PC-3 (cell line): ENCODE data around the gene CUEDC2. TPM values are rescaled to one million over a fixed set of nuclear protein-coding genes. Genes with fewer than 3 reads are reported as not detected.

ENCODE experiments used
- ATAC-seq: fragments of 200-7000 bp; cut with Tn5 transposase; 2 replicates; pipeline ENCODE4 v1.9.1; 2020; ENCODE audit warnings: mild to moderate bottlenecking, moderate library complexity
- BruUV-seq: library from RNA; stranded (reverse); fragments of 400-500 nt; replicated peaks from 2 replicates; lab custom pipeline; 2021; lab: Mats Ljungman, UMichigan
- CTCF ChIA-PET: fragments of 300-600 bp; sonication (Branson Sonifier 250); formaldehyde crosslinking; loops from one replicate; lab custom pipeline; 2022; ENCODE audit warnings: antibody characterized with exemption; lab: Charles Lee
- POLR2A ChIA-PET: fragments of 300-600 bp; sonication (Branson Sonifier 250); formaldehyde crosslinking; loops from one replicate; lab custom pipeline; 2022; ENCODE audit warnings: antibody characterized with exemption; ENCODE audit not compliant: unreplicated experiment; lab: Charles Lee
- DNase-seq: peaks from one replicate; pipeline ENCODE4 v3.0.0-alpha.2; 2015
- H2AFZ ChIP-seq: fragments of 300-600 bp; sonication (generic); 2 replicates; pipeline ENCODE4 v1.6.0; 2016; ENCODE audit warnings: antibody characterized with exemption, low read length
- H3F3A ChIP-seq: fragments of 300-600 bp; sonication (generic); one replicate; pipeline ENCODE4 v1.6.0; 2017; ENCODE audit warnings: antibody characterized with exemption, low read length, control low read depth, mild to moderate bottlenecking; ENCODE audit not compliant: unreplicated experiment
- H3K27ac ChIP-seq: fragments of 300-600 bp; sonication (generic); 2 replicates; pipeline ENCODE4 v1.5.1; 2016; ENCODE audit warnings: mild to moderate bottlenecking, low read length
- H3K27me3 ChIP-seq: fragments of 300-600 bp; sonication (generic); 2 replicates; pipeline ENCODE4 v1.6.1; 2016; ENCODE audit warnings: low read length, mixed read lengths
- H3K36me3 ChIP-seq: fragments of 300-600 bp; sonication (generic); 2 replicates; pipeline ENCODE4 v1.6.1; 2016; ENCODE audit warnings: low read depth, mixed run types, low read length, mixed read lengths
- H3K4me1 ChIP-seq: fragments of 300-600 bp; sonication (generic); 2 replicates; pipeline ENCODE4 v1.5.1; 2016; ENCODE audit warnings: low read length; ENCODE audit not compliant: insufficient read depth
- H3K4me2 ChIP-seq: fragments of 300-600 bp; sonication (generic); 2 replicates; pipeline ENCODE4 v1.6.0; 2016; ENCODE audit warnings: low read length
- H3K4me3 ChIP-seq: fragments of 300-600 bp; sonication (generic); 2 replicates; pipeline ENCODE4 v1.5.1; 2016; ENCODE audit warnings: mild to moderate bottlenecking, low read length, mixed read lengths
- H3K79me2 ChIP-seq: fragments of 300-600 bp; sonication (generic); 2 replicates; pipeline ENCODE4 v1.6.1; 2017; ENCODE audit warnings: low read length, mixed read lengths
- H3K9ac ChIP-seq: fragments of 300-600 bp; sonication (generic); 2 replicates; pipeline ENCODE4 v1.6.0; 2016; ENCODE audit warnings: mild to moderate bottlenecking, low read length
- H3K9me2 ChIP-seq: fragments of 300-600 bp; sonication (generic); replicated peaks from 2 replicates; pipeline ENCODE4 v1.6.1; 2016; ENCODE audit warnings: mixed run types, low read length, mixed read lengths
- H3K9me3 ChIP-seq: fragments of 300-600 bp; sonication (generic); 2 replicates; pipeline ENCODE4 v1.6.1; 2016; ENCODE audit warnings: low read length, mixed read lengths
- H4K20me1 ChIP-seq: fragments of 300-600 bp; sonication (generic); 2 replicates; pipeline ENCODE4 v1.6.1; 2016; ENCODE audit warnings: low read length, mixed read lengths
- EZH2 ChIP-seq: fragments of 300-600 bp; sonication (generic); IDR thresholded peaks from one replicate; pipeline ENCODE4 v1.6.1; 2017; ENCODE audit warnings: antibody characterized with exemption, mild to moderate bottlenecking, low read length; ENCODE audit not compliant: unreplicated experiment
- EZH2phosphoT487 ChIP-seq: fragments of 300-600 bp; sonication (generic); IDR thresholded peaks from 2 replicates; pipeline ENCODE4 v1.6.1; 2018; ENCODE audit warnings: mild to moderate bottlenecking, antibody characterized with exemption, low read length, borderline replicate concordance
- intact Hi-C: fragments of 100-400 bp; cut with micrococcal nuclease; formaldehyde crosslinking; loops from 2 replicates; pipeline ENCODE4 v1.9.0; 2023
- total RNA-seq: library from RNA; depleted of rRNA; stranded (reverse); fragments of >200 nt; gene quantifications from 2 replicates; pipeline ENCODE4 v1.2.3, GENCODE V29; 2014
- TF ChIP-seq, protein P1 (sequence below): fragments of 300-600 bp; sonication (generic); conservative IDR thresholded peaks from 2 replicates; pipeline ENCODE4 v1.5.1; 2017; ENCODE audit warnings: antibody characterized with exemption, low read depth, mild to moderate bottlenecking, low read length

Gene CUEDC2
- total RNA-seq, 1 experiment from 2014 or later, result 51.4 TPM

GRCh38 chr10:102409604-102410428, 22.6 kb downstream of the CUEDC2 start:
- H3K9me3 ChIP-seq, result no peaks in the 10 kb centered on the region
- H3K9me2 ChIP-seq, result no peaks in the 10 kb centered on the region
- H3F3A ChIP-seq, result no peaks in the 10 kb centered on the region
- no peak overlapping the region for H3K4me3 ChIP-seq
- TF ChIP-seq EZH2 (no peak), EZH2phosphoT487 (no peak)
- TF ChIP-seq, protein P1, sequence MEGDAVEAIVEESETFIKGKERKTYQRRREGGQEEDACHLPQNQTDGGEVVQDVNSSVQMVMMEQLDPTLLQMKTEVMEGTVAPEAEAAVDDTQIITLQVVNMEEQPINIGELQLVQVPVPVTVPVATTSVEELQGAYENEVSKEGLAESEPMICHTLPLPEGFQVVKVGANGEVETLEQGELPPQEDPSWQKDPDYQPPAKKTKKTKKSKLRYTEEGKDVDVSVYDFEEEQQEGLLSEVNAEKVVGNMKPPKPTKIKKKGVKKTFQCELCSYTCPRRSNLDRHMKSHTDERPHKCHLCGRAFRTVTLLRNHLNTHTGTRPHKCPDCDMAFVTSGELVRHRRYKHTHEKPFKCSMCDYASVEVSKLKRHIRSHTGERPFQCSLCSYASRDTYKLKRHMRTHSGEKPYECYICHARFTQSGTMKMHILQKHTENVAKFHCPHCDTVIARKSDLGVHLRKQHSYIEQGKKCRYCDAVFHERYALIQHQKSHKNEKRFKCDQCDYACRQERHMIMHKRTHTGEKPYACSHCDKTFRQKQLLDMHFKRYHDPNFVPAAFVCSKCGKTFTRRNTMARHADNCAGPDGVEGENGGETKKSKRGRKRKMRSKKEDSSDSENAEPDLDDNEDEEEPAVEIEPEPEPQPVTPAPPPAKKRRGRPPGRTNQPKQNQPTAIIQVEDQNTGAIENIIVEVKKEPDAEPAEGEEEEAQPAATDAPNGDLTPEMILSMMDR, result no peak
- H3K4me1 ChIP-seq, result no peaks in the 10 kb centered on the region
- no peak overlapping the region for H3K27ac ChIP-seq
- no peak overlapping the region for H3K9ac ChIP-seq
- H3K36me3 ChIP-seq, result no peaks in the 10 kb centered on the region
- no TSS peak for BruUV-seq
- H3K27me3 ChIP-seq, result peaks cover 8% of the 10 kb centered on the region; the same call in 1 of the 2 replicates
- H4K20me1 ChIP-seq, result no peaks in the 10 kb centered on the region
- intact Hi-C loops, result no loop called here
- ChIA-PET CTCF (no interaction called here), POLR2A (no interaction called here)
- no peaks in the 10 kb centered on the region for H3K79me2 ChIP-seq
- no peak for ATAC-seq
- DNase-seq, result no peak
- no peak overlapping the region for H2AFZ ChIP-seq
- no peak overlapping the region for H3K4me2 ChIP-seq

DNA sequence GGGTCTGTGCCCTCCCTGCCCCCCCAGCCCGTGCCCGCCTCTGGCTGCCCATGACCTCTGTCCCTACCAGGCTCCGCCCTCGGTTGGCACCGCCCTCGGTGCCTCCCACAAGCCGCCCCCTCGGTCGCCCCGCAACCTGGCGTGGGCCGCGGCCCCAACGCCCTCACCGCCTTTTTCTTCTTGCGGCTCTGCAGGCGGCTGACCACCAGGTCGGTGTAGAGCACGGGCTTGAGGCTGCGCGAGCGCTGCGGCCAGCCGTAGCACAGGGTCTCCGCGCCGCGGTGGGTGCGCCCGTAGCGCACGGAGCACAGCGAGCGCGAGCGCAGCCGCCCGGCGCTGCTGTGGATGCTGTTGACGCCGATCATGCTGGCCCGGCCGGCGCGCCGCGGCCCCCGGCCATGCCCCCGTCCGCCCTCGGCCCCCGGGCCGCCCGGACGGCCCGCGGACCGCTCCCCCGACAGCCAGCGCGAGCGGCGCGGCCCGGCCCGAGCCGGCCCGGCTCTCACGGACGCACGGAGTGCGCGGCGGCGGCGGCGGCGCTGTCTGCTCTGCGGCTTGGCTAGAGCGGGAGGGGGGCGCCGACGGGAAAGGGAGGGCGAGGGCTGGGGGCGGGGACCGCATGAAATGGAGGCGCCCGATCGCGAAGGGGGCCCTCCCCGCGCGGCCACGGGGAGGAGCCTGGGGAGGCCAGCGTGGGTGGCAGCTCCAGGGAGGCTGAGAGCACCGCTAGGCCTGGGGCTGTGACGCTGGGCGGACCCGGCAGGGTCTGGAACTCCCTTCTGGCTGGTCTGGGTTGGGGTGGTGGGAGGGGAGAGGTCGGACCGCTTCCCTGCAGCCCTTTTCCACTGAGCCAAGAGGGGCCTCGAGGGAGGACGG, 23.4 kb downstream of the CUEDC2 start:
- H2AFZ ChIP-seq, result no peak overlapping the region
- no peaks in the 10 kb centered on the region for H3K9me2 ChIP-seq
- CTCF ChIA-PET, result no interaction called here
- no peaks in the 10 kb centered on the region for H3K36me3 ChIP-seq
- no peak for ATAC-seq
- H4K20me1 ChIP-seq, result no peaks in the 10 kb centered on the region
- no peak overlapping the region for H3K4me2 ChIP-seq
- H3K79me2 ChIP-seq, result no peaks in the 10 kb centered on the region
- H3K4me3 ChIP-seq, result no peak overlapping the region
- intact Hi-C loops, result no loop called here
- no peak for TF ChIP-seq EZH2
- TF ChIP-seq EZH2phosphoT487, result no peak
- TF ChIP-seq, protein P1, result no peak
- no peak overlapping the region for H3K9ac ChIP-seq
- H3K27me3 ChIP-seq, result peaks cover 8% of the 10 kb centered on the region; the same call in 1 of the 2 replicates
- H3K27ac ChIP-seq, result no peak overlapping the region
- no peaks in the 10 kb centered on the region for H3K9me3 ChIP-seq
- DNase-seq, result no peak
- POLR2A ChIA-PET, result no interaction called here
- H3F3A ChIP-seq, result no peaks in the 10 kb centered on the region
- no peaks in the 10 kb centered on the region for H3K4me1 ChIP-seq
- BruUV-seq, result no TSS peak
